HG02763 (cell line): ENCODE measurements around the gene ATP9A.
"Not testable (repeated sequence)": the region's sequence is repeated elsewhere in the genome, so short reads cannot be mapped to it uniquely, and the experiment has no call there.

Source experiments
- ATAC-seq: cut with Tn5 transposase; IDR thresholded peaks from one replicate; pipeline ENCODE4 v1.9.1; 2021; ENCODE audit warnings: mild to moderate bottlenecking, moderate library complexity; ENCODE audit not compliant: unreplicated experiment

ATP9A gene

GRCh38 chr20:51757226-51757625 is 11.0 kb downstream of the ATP9A start:
- ATAC-seq, result no peak

DNA sequence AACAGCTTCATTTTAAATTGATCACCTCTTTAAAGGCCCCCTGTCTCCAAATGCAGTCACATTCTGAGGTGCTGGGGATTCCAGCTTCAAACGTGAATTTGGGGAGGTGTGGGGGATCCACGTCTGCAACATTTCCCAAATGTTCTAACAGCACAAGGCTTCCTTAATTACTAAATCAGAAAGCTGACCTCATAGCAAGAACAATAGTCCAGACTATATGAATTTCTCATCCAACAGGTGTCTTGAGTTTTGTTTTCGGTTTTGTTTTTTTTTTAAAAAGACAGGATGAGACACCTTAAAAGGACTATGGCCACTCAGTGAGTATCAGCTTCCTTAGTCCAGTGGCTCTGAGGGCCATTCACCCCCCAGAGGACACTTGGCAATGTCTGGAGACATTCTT is 11.5 kb downstream of the ATP9A start:
- no peak for ATAC-seq

GRCh38 chr20:51753220-51753619 is 15.0 kb downstream of the ATP9A start:
- not testable (repeated sequence) for ATAC-seq

DNA sequence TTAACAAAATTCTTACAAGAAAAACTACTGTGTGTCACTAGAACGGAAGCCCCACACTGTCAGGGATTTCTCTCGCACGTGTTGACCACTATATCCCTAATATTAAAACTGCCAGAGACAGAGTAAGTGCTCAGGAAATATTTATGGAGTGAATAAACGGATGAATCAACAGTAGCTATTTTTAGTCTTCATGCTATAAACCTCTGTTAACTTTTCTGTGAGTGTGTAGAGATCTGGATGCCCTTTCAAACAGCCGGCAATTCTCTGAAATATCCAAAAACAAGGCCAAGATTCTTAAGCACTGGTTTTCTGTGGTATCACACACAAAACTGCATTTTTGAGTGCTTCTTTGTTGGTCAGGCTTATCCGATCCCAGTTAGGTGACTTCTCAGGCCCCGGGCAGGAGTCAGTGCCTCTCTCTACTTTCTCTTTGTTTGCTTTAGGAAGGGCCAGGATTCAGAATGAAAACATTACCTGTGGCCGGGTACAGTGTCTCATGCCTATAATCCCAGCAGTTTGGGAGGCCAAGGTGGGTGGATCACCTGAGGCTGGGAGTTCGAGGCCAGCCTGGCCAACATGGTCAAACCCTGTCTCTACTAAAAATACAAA is 15.7 kb downstream of the ATP9A start:
- ATAC-seq, result no peak

GRCh38 chr20:51750770-51751388 is 17.3 kb downstream of the ATP9A start:
- no peak for ATAC-seq

DNA sequence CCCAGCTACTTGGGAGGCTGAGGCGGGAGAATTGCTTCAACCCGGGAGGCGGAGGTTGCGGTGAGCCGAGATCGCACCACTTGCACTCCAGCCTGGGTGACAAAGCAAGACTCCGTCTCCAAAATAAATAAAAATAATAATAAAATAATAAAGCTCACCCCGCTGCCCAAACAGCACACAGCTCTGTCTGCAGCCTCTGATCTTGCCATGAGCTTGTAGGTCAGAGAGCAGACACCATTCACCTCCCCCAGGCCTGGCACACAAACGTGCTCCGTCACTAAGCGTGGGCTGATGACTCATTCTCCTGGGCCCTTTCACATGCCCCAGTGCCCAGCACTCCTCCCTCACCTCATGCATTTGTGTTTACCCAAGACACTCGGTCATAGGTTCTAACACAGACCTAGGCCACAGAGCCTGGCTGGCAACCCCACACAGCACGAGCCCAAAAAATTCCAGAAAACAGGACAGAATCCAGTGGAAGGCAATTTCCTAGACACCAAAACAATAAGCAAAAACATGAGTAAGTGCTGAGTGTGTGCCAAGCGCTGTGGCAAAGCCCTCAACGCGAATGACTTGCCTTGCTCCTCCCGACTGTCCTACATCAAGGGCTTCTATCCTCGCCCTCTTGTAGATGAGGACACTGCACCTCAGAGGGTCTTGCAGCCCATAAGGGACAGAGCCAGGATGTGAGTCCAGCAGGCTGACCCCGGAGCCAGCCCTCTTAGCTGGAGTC is 18.0 kb downstream of the ATP9A start:
- no peak for ATAC-seq

GRCh38 chr20:51749674-51750036 is 18.5 kb downstream of the ATP9A start:
- ATAC-seq, result no peak

DNA sequence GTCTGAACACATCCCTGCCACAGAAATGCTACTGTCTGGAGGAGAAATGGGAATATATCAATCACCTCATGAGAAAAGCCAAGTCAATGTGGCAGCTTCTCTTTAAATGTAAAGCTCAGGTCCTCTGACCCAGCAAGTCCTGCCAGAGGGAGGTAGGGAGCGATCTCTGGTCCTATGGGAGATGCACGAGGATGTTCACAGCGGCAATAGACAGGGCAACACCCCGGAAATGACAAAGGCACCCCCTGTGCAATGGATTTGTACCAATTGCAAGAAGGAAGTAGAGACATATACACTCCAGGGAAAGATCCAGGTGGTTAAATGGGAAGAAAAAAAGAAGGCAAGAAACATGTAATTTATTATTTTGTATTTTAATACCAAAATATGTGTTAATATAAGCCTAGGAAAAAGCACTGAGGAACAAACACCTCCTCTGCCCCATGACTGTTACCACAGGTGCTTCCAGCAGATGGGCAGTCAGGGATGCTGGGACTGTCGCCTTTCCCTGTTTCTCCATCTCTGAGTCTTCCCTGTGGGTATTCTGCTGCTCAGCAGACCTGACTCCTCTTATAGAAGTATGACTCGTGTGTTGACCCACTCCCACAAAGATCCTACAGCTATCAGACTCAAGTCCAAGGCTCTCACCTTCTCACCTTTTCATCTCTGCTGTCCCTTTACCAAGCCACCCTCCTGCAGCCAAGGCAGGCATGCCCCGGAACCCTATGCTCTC is 20.8 kb downstream of the ATP9A start:
- ATAC-seq, result no peak

- no peak for ATAC-seq
These were observed 22.4 kb downstream of the ATP9A start for GRCh38 chr20:51745804-51746203.

GRCh38 chr20:51740838-51741237 is 27.4 kb downstream of the ATP9A start:
- no peak for ATAC-seq

GRCh38 chr20:51740308-51740707 is 27.9 kb downstream of the ATP9A start:
- ATAC-seq, result not testable (repeated sequence)

DNA sequence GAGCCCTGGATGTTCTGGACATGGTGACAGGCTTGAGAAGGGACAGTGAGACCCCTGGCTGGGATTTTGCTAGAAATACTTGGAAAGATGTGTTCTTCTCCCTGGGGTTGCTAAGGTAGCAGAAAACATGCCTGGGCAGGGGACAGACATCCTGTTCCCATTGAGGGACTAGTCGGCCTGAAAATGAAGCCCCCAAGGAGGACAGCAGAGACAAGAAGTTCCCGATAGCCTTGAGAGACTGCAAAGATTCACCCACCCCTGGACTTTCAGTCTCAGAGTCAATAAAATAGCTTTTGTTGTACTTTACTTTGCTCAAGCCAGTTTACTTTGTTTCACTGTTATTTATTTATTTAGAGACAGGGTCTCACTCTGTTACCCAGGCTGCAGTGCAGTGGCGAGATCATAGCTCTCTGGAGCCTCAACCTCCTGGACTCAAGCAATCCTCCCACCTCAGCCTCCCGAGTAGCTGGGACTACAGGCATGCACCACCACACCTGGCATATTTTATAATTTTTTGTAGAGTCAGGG is 28.4 kb downstream of the ATP9A start:
- no peak for ATAC-seq

DNA sequence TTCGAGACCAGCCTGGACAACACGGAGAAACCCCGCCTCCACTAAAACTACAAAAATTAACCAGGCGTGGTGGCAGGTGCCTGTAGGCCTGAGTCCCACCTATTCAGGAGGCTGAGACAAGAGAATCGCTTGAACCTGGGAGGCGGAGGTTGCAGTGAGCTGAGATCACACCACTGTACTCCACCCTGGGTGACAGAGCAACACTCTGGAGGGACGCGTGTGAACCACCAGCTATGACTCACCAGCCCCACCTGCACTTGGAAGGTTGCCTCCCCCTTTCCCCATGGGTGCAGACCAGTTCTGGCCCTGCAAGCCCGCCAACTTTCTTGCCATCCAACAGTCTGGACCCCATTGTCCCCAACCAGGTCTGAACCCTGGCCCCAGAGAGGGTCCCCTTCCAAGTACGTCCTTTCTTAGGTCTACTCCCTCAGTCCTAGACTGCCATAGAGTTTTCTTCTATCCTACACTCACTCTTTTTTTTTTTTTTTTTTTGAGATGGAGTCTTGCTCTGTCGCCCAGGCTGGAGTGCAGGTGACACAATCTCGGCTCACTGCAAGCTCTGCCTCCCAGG is 29.2 kb downstream of the ATP9A start:
- ATAC-seq, result no peak

DNA sequence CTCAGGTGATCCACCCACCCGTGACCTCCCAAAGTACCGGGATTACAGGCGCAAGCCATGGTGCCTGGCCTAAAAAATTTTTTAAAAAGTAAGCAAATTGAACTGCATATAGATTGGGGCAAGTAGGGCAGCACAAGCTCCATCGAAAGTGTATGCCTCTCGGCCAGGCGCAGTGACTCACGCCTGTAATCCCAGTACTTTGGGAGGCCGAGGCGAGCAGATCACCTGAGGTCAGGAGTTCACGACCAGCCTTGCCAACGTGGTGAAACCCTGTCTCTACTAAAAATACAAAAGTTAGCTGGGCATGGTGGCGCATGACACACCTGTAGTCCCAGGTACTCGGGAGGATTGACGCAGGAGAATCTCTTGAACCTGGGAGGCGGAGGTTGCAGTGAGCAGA is 29.9 kb downstream of the ATP9A start:
- ATAC-seq, result not testable (repeated sequence)

- ATAC-seq, result no peak
These were observed 31.2 kb downstream of the ATP9A start for GRCh38 chr20:51736947-51737346.

DNA sequence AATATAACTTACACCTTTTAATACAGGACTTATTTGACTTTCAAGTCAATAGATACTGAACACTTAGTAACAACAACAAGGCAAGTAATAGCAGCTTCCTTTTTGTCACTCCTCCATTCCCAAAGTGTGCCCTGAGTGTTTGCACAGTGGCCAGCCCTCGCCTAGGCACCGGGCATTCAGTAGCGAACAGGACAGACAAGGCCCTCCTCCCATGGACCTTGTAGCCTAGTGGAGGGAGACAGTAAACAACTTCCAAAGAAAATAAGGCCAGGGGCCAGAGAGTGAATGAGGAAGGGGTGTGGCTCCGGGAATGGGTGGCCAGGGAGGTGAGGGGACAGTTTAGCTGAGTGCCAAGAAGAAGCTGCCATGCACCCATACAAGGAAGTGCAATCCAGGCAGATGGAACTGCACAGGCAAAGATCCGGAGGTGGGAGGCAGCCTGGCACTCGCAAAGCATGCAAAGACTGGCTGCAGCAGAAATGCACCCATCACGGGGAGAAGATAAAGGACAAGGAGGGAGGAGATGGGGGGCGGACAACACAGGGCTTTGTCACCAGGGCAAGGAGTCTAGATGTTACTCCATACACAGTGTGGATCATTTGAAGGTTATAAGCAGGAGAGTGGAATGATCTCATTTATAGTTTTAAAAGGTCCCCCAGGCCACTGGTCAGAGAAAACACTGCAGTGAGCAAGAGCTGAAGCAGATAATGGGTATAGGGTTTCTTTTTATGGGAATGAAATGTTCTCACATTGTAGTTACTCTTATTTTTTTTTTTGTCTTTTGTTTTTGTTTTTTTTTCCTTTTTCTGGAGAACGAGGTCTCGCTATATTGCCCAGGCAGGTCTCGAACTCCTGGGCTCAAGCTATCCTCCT is 32.2 kb downstream of the ATP9A start:
- ATAC-seq, result no peak

GRCh38 chr20:51734876-51735720 is 33.1 kb downstream of the ATP9A start:
- no peak for ATAC-seq

- ATAC-seq, result no peak
These were observed 35.1 kb downstream of the ATP9A start for GRCh38 chr20:51733070-51733469.

GRCh38 chr20:51732096-51732791 is 35.9 kb downstream of the ATP9A start:
- ATAC-seq, result no peak
